GM12874 (cell line): ENCODE results near the gene PRPS1L1.

Source experiments
- CTCF ChIP-seq: IDR thresholded peaks from 2 replicates; pipeline ENCODE4 v1.5.1; 2011; ENCODE audit warnings: low read depth, mild to moderate bottlenecking, control low read depth, low read length, moderate library complexity; ENCODE audit not compliant: insufficient read depth

Gene PRPS1L1

GRCh38 chr7:17991866-17992648 is 35.6 kb downstream of the PRPS1L1 start:
- peak; percentile 46 for TF ChIP-seq CTCF

- no peak for TF ChIP-seq CTCF
These were observed 36.9 kb downstream of the PRPS1L1 start for GRCh38 chr7:17990761-17991160.

- TF ChIP-seq CTCF, result no peak
These were observed 38.1 kb downstream of the PRPS1L1 start for GRCh38 chr7:17989546-17989945.

GRCh38 chr7:17988858-17989257 is 38.8 kb downstream of the PRPS1L1 start:
- no peak for TF ChIP-seq CTCF

- TF ChIP-seq CTCF, result no peak
These were observed 39.5 kb downstream of the PRPS1L1 start for GRCh38 chr7:17988141-17988540.

- no peak for TF ChIP-seq CTCF
These were observed 40.8 kb downstream of the PRPS1L1 start for GRCh38 chr7:17986851-17987250.

GRCh38 chr7:17985473-17986239 is 42.0 kb downstream of the PRPS1L1 start:
- TF ChIP-seq CTCF, result no peak
